ENCODE data around the gene AGBL4.

The AGBL4 gene

GRCh38 chr1:48596046-48596445 lies 1427.7 kb downstream of the AGBL4 start:
- POLR2A ChIA-PET = no interaction called here
- DNase-seq (ENCODE audit: extremely low spot score) = no peak
- TF ChIP-seq CTCF (IDR thresholded peaks at IDR 0.05; ENCODE audit: control extremely low read depth, extremely low read depth, low read depth, missing control alignments) = no peak
- CTCF ChIA-PET = interaction anchor here (1.3 to 2.2 kb wide), 4 partner anchors 9 to 81 kb away, joined by 4 to 5 read pairs (median 4); no protein-coding TSS in a partner anchor

GRCh38 chr1:48595613-48596012 lies 1428.1 kb downstream of the AGBL4 start:
- CTCF ChIA-PET = interaction anchor here (1.3 to 2.2 kb wide), 5 partner anchors 9 to 82 kb away, joined by 4 to 7 read pairs (median 4); no protein-coding TSS in a partner anchor
- TF ChIP-seq CTCF (IDR thresholded peaks at IDR 0.05; ENCODE audit: control extremely low read depth, extremely low read depth, low read depth, missing control alignments) = no peak
- DNase-seq (ENCODE audit: extremely low spot score) = no peak

GRCh38 chr1:48592330-48592729 lies 1431.4 kb downstream of the AGBL4 start:
- CTCF ChIA-PET = interaction anchor here (0.9 to 1.6 kb wide), 5 partner anchors 9 to 104 kb away, joined by 3 to 4 read pairs (median 3); no protein-coding TSS in a partner anchor
- POLR2A ChIA-PET = no interaction called here
- no peak for TF ChIP-seq CTCF (IDR thresholded peaks at IDR 0.05; ENCODE audit: control extremely low read depth, extremely low read depth, low read depth, missing control alignments)
- DNase-seq (ENCODE audit: extremely low spot score) = no peak

More at GRCh38 chr1:48595613-48596012, 1428.1 kb downstream of the AGBL4 start:
- POLR2A ChIA-PET = no interaction called here

- POLR2A ChIA-PET = no interaction called here
- no peak for TF ChIP-seq CTCF (IDR thresholded peaks at IDR 0.05; ENCODE audit: control extremely low read depth, extremely low read depth, low read depth, missing control alignments)
- no peak for DNase-seq (ENCODE audit: extremely low spot score)
- CTCF ChIA-PET = interaction anchor here (0.7 to 1.6 kb wide), 4 partner anchors 20 to 106 kb away, joined by 3 to 4 read pairs (median 3); no protein-coding TSS in a partner anchor
Observed at GRCh38 chr1:48591181-48591580, 1432.6 kb downstream of the AGBL4 start.

GRCh38 chr1:48588061-48588460 lies 1435.7 kb downstream of the AGBL4 start:
- ChIA-PET POLR2A (no interaction called here), CTCF (no interaction called here)
- DNase-seq (ENCODE audit: extremely low spot score) = no peak
- no peak for TF ChIP-seq CTCF (IDR thresholded peaks at IDR 0.05; ENCODE audit: control extremely low read depth, extremely low read depth, low read depth, missing control alignments)

- no peak for DNase-seq (ENCODE audit: extremely low spot score)
- ChIA-PET POLR2A (no interaction called here), CTCF (interaction anchor here (2.3 kb wide), 1 partner anchor 11 kb away, joined by 7 read pairs; no protein-coding TSS in a partner anchor)
- no peak for TF ChIP-seq CTCF (IDR thresholded peaks at IDR 0.05; ENCODE audit: control extremely low read depth, extremely low read depth, low read depth, missing control alignments)
Observed at GRCh38 chr1:48582408-48582807, 1441.3 kb downstream of the AGBL4 start.

Measured in GM10248 (cell line).